T-helper 2 cell treated with Interferon-gamma antibody and Interleukin-4, amounts not matched to agents 100 ng/mL and 5 ng/mL, for 36 hours (primary cell): Measurements from ENCODE around the gene LRRFIP2. TPM values are rescaled to one million over a fixed set of nuclear protein-coding genes. Genes with fewer than 3 reads are reported as not detected.

Experiments
- intact Hi-C: fragments of 100-400 bp; cut with micrococcal nuclease; formaldehyde crosslinking; loops from one replicate; pipeline ENCODE4 v1.15.1; 2023
- total RNA-seq: library from RNA; stranded (reverse); gene quantifications from 2 replicates; pipeline ENCODE4 v1.2.3, GENCODE V29; 2022

LRRFIP2 gene
- total RNA-seq, 1 donor from 2014 or later: 31.9 TPM

DNA sequence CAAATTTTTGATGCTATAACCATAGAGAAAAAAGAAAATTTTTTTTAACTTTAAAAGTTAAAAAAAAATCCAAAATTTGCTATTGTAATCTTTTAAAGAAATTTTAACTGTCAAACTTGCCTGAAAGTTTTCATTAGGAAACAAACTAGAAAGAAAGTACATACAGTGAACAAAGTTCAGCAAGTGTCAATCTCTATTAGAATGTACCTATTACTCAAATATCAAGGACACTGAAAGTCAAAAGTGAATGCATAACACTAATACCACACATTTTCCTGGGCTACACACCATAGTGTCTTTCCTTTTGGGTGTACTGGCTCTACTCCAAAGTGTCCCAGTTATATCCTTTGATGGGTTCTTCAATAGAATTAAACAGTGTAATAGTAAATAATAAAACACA, 56.8 kb downstream of the LRRFIP2 start:
- intact Hi-C loops: no loop called here

- intact Hi-C loops: no loop called here
Measured at GRCh38 chr3:37116998-37117397, 57.4 kb downstream of the LRRFIP2 start.

DNA sequence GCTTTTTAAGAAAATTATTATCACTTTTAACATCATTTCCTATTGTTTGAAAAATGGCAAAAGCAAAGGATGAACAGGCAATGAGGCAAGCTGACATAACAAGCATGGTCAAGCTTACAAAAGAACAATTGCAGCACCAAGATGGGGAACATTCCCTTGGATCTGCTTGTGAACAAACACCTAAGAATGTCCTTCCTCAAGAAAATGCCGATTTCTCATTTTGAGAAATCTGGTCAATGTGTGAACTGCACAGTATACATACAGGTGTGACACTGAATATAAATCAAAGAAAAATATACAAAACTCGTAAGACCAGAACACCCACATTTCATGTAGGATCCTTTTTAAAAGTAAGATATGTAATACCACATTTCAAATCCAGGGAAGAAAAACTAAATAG, 58.9 kb downstream of the LRRFIP2 start:
- intact Hi-C loops: no loop called here

GRCh38 chr3:37114251-37115145, 59.9 kb downstream of the LRRFIP2 start:
- intact Hi-C loops: no loop called here

DNA sequence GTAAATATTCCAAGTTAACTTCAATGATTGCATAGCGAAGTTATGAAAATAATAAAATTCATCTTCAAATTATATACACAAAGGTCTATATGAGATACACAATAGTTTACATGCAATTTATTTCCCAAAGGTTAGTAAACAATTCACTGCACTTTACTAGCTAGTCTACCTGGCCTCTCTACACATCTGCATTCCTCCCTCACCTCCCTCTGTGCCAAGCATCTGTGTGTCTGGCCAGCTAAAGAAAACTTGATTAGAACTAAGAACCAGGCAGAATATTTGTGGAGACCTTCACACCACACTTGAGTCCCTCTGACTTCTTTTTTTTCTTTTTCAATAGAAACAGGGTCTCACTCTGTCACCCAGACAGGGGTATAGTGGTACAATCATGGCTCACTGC, 61.4 kb downstream of the LRRFIP2 start:
- intact Hi-C loops: no loop called here

DNA sequence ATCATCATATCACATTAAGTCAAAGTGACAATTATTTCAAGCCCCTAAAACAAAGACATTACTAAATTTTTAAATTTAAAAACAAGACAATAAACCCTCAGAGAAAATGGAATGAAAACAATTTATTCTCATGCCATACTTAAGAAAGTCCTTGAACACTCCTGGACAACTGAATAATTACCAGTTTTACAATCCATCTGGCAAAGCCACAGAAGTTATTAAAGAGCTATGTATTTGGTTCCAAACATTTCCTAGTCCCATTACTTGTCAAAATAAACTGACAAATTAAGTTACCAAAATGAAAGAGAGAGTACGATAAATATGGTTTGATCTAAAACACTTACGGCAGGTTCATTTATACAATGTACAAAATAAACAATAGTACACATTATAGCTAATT, 63.2 kb downstream of the LRRFIP2 start:
- intact Hi-C loops: no loop called here

DNA sequence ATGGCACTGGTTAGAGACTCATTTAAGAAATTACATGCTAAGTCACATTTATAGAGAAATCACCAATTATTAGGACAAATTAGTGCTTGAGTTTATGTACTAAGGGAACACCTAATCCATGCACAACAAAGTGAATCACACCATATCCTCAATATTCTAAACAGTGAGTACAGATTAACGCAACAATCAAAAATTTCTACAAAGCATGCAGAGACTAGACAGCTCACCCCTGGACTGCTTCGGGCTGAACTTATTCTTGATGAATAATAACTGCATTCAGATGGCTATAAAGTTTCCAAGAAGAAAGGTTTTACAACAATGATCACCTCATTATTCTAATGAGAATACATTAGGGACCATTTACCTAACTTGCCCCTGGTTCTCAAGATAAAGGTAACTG, 66.5 kb downstream of the LRRFIP2 start:
- intact Hi-C loops: no loop called here

DNA sequence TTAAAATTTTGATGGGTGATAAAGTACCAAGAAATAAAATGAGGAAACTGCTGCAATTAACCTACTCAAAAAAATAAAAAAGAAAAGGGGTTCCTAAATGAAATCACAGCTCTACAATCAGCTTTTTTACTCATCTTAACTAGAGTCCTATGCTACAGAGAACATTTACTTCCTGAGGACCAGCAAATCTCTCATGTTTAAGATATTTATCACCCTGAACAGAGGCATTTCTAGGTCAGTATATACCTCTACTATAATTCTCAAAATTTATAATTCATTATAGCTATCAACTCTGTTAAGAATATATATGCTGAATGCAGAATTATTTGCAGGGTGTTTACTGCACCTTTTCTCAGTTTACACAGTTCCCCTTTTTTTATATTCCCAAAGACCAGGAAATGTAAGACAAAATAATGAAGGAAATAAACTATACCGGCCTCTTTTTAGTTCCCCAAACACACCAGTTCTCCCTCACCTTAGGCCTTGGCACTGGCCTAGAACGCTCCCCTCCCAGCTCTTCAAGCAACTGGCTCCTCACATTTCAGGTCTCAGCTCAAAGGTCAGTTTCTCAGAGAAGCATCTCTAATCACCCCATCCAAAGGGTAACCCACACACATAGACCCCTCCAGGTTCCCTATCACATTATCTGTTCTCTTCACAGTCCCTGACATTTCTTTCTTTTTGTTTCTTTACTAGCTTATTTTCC, 71.1 kb downstream of the LRRFIP2 start:
- intact Hi-C loops: no loop called here

DNA sequence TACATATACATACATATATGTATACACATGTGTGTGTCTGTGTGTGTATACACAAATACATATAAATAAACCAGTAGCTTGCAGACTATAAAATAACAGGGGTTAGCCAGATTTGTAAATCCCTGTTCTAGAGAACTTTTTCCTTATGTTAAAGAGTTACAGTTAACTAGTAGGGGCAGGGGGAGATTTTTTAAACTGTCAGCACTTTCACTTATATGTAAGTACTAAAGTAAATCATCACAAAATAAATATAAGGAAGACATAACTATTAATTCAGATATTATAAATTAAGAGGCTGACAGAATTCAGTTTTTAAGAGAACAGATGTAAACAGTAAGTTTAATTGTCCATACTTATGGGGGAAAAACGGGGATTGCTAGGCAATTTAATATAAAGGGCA, 74.0 kb downstream of the LRRFIP2 start:
- intact Hi-C loops: no loop called here

DNA sequence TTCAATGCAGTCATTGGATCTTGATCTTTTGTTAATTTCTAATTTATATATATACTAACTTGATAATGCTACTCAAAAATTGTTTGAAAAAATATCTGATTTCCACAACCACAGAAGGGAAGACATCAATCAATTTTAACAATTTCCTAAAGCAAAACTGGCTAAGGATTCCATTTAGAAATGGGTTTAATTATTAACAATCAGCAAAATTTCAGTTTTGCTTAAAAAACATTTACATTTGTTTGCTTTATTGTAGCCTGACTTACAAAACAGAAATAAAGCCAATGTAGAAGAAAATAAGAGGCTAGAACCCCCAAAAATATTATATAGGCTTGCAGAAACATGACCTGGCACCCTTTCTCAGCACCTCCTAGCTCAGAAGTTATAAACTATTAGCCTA, 74.9 kb downstream of the LRRFIP2 start:
- intact Hi-C loops: no loop called here

DNA sequence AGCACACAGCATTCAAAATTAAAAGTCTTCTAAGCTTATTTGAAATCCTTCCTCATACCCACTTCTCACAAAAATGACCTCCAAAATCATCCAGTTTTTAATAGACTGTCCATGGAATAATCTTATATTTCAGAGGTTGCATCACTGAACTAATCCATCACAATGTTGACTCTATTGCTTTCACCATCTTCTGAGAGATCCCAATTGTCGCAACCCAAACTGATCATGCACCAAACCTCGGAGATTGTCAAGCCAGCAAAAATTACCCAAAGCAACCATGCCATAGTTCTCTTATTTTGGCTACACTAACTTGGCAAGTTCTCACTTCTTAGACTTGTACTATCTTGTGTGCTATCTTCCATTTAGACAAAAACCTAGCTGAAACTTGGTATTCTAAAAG, 75.5 kb downstream of the LRRFIP2 start:
- intact Hi-C loops: no loop called here

DNA sequence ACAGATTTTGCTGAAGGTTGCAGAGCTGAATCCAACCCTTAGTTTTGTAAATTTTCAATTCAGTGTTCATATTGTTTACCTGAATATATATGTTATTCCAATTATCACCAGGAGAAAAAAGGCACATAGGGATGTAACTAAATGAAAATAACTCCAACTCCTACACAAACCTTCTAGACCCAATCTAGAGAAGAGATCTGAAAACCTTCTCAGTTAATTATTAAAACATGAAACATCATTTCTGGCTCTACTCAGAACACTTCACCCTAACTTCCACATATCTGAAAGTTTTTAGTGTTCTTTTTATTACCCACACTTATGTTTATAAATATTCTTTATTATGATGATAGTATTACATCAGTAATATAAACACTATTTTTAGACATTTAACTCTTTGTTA, 76.6 kb downstream of the LRRFIP2 start:
- intact Hi-C loops: no loop called here

- intact Hi-C loops: no loop called here
Measured at GRCh38 chr3:37096975-37097374, 77.4 kb downstream of the LRRFIP2 start.

DNA sequence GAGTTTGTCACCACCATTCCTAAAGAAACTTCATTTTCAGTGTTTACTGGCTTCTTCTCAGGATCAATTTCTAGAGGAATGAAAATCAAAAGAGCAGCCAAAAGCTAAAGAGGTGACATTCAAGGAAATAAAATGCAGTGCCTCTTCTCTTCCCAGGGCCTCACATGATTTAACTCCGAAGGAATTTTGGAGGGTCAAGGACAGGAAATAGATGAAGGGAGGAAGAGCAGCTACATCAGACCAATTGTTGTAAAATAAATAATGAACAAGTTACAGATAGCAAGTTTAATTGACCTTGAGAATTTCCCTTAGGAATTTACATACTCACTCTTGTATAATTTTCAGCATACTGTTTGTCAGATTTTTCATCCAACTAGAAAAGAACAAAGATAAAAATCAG, 78.1 kb downstream of the LRRFIP2 start:
- intact Hi-C loops: no loop called here

DNA sequence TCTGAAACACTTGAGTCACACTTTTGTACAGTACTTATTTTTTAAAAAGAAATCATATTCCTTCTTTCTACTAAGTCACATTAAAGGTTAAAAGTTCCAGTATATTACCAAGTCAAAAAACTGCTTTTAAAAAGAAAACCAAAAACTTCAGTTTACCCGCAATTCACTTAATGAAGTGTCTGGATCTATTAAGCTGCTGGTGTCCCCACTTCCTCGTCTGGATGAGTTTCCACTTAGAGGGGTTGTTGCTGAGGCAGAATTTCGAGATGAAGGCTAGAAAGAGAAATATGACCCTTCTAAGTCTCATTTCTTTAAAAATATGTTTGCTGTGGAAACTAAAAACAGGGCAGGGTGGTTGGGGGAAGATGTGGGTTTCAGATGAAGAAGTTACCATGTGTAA, 79.7 kb downstream of the LRRFIP2 start:
- intact Hi-C loops: no loop called here

DNA sequence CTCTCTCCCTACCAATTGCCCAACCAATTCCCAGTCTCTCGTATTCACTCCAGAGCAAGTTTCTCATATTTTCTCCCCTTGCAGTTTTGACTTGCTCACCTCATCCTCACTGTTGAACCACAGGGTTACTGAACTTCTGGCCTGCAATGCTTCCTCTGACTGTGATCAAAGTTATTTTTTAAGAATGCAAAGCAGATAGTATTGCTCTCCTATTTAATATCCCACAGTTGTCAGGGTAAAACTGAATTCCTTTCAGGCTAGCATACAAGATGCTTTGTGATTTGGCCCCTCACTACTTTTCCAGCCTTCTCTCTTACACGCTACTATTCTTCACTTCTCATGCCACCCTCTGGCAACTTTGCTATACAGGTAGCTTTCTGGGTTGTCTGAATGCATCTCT, 80.9 kb downstream of the LRRFIP2 start:
- intact Hi-C loops: no loop called here

DNA sequence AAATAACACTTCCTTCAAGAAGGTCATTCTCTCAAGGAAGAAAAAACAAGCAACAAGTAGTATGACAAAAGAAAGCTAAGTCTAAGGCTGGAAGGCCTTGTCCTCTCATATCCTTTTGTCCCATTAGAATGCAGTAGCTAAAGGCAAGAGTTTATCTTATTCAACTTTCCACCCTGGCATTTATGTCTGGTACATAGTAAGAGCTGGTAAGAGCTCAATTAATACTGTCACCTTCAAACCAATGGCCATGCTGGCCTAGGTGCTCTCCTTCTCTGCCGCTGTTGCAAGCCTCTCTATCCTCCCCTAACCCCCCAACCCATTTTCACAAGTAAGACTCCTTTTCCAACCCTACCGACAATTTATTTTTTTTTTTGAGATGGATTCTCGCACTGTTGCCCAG, 81.9 kb downstream of the LRRFIP2 start:
- intact Hi-C loops: no loop called here

- intact Hi-C loops: no loop called here
Measured at GRCh38 chr3:37087870-37088269, 86.5 kb downstream of the LRRFIP2 start.

DNA sequence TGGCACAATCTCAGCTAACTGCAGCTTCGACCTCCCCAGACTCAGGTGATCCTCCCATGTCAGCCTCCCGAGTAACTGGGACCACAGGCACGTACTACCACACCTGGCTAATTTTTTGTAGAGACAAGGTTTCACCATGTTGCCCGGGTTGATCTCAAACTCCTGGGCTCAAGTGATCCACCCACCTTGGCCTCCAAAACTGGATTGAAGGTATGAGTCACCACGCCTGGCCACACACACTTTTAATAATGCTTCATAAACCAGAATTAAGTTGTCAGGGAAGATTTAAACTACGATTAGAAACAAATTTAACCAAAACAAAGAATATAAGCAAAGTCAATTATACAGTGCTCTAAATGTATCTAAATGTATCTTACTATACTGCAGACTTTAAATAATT, 87.5 kb downstream of the LRRFIP2 start:
- intact Hi-C loops: no loop called here

DNA sequence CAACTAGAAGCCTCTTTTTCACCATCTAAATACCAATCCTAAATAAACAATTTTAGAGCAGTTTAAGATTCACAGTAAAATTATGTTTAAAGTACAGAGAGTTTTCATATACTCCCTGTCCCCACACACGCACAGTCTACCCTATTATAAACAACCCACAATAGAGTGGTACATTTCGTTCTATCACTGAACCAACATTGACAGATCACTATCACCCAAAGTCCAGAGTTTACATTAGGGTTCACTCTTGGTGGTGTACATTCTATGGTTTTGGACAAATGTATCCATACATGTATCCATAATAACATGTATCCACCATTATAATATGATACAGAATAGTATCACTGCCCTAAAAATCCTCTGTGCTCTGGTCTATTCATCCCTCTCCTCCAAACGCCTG, 92.1 kb downstream of the LRRFIP2 start:
- intact Hi-C loops: no loop called here

- intact Hi-C loops: no loop called here
Measured at GRCh38 chr3:37075955-37076354, 98.4 kb downstream of the LRRFIP2 start.

GRCh38 chr3:37074178-37074577, 100.2 kb downstream of the LRRFIP2 start:
- intact Hi-C loops: no loop called here

DNA sequence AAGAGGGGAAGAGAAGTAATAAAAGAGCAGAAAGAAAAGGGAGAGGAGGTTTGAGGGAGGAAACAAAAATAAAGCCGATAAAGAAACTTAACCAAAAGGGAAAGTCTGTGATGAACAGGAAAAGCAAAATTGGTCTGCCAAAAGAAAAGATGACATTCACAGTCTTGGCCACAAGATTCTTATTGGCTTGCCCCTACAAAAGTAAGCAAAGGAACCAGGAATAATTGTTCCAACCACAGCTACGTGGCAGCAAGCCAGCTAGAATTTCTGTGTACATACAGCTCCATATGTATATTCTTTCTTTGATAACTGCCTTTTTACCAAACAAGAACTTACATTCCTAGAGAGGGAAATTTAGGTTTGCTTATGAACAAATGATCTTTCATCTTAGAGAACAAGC, 101.5 kb downstream of the LRRFIP2 start:
- intact Hi-C loops: no loop called here
